Neuron (in vitro differentiated cells): Measurements from ENCODE around the gene TAS2R10.
"Not testable (repeated sequence)": the region's sequence is repeated elsewhere in the genome, so short reads cannot be mapped to it uniquely, and the experiment has no call there.

Experiments used
- H2AFZ ChIP-seq: one replicate; pipeline ENCODE4 v1.6.1; 2013; ENCODE audit warnings: low read depth, mild to moderate bottlenecking, inconsistent platforms, low read length, moderate library complexity
- H3K27me3 ChIP-seq: one replicate; pipeline ENCODE4 v1.6.1; 2013; ENCODE audit warnings: low read length; ENCODE audit not compliant: insufficient read depth
- H3K36me3 ChIP-seq: one replicate; pipeline ENCODE4 v1.6.1; 2013; ENCODE audit warnings: low read length; ENCODE audit not compliant: insufficient read depth
- H3K4me1 ChIP-seq: one replicate; pipeline ENCODE4 v1.6.1; 2013; ENCODE audit warnings: low read length; ENCODE audit not compliant: insufficient read depth
- H3K4me3 ChIP-seq: 2 replicates; pipeline ENCODE4 v1.5.1; 2013; ENCODE audit warnings: mild to moderate bottlenecking, low read length, moderate library complexity
- H3K9me3 ChIP-seq: one replicate; pipeline ENCODE4 v1.6.1; 2013; ENCODE audit warnings: low read length

The TAS2R10 gene

DNA sequence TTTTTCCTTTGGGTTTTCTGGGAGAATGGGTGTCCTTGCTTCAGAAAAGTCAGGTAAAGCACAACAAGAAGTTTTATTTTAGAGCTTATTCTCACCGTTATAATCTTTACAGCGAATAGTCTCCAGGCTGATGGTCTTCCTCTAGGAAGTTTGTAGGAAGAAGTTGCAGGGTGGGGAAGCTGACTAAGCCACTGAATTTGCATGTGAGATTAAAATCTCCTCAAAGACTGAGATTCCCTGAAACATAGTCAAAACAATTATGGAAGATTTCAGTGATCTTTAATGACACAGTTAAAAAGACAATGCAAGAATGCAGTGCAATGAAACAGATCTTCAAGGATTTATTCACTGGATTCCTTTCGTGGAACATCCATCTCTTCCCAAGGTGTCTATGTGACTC lies 1.2 kb downstream of the TAS2R10 start:
- Histone ChIP-seq H3K4me3 (no peak overlapping the region), H3K4me1 (no peaks in the 10 kb centered on the region), H3K36me3 (no peaks in the 10 kb centered on the region), H3K9me3 (no peaks in the 10 kb centered on the region), H2AFZ (no peak overlapping the region), H3K27me3 (no peaks in the 10 kb centered on the region)

DNA sequence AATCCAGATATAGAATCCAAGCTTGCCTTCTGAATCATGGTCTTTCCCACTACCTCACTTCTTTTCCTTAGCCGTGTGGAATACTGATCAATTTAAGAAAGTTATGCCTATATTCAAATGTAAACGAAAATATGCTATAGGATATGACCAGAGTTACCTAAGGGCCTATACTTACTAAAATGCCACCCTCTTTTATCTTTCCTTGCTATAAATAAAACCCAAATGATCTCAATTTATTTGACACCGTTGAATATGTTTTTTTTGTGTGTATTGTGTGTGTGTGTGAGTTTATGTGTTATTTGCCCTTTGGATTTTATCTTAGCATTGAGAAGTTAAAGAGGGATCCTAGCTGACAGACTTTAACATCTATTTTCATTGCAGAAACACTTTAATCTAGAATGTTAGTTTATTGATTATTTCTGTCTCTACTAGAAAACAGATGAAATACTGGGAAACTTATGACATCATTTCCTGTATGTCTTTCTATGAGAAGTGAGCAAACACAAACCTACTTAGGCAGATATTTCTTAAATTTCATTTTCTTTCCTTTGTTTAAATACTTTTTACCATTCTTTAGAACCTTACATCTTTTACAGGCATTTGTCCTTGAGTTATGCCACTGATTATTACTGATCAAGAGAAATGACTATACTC lies 14.1 kb downstream of the TAS2R10 start:
- Histone ChIP-seq H3K4me3 (no peak overlapping the region), H3K4me1 (peaks cover 10% of the 10 kb centered on the region), H3K27me3 (no peaks in the 10 kb centered on the region)

DNA sequence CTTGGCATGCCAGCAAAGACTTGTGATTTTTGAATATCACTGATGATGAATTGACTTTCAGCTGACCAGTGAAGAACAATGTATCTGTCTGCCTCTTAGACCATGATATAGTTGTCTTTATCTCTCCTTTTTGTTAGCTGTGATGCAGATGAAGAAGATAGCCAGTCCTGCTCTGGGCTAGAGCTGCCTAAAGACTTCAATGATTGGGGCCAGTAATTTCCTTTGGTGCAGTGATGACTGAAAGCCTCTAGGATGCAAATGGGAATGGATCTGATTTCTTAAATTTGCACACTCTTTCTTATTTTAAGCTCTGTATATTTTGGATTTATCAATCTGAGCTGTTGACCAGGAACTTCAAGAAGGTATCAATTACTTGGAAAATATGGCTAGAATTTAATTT lies 16.1 kb downstream of the TAS2R10 start, which contains the start of gene TAS2R9:
Gene TAS2R9, minus strand, starts transcription at position 101 of the 400 bp plus-strand sequence. Its CDS starts 93 bp downstream, at position 8.
- no peak within 1 kb of the TSS for H3K4me3 ChIP-seq

More for the DNA sequence above, 14.1 kb downstream of the TAS2R10 start:
- Histone ChIP-seq H2AFZ (no peak overlapping the region), H3K36me3 (no peaks in the 10 kb centered on the region), H3K9me3 (no peaks in the 10 kb centered on the region)

DNA sequence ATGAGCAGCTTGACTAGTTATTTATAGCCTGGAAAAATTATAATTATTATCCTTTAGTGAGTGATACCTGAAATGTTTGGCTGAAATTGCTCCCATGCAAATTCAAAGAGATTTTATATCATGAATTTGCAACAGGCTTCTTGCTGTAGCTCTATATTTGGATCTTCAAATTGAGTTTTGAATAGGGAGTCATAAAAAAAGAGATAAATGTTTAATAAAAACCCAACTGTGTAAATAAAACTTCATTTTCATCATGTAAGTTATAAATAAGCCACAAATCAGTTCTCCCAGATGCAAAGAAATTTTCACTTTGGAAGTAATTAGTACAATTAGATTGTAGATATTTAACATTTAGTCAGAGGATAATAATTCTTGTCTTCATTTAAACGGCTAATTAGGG lies 19.0 kb downstream of the TAS2R10 start, which contains the start of gene TAS2R8:
Gene TAS2R8, minus strand, starts transcription at position 101 of the 400 bp plus-strand sequence. CDS start 306 bp downstream, outside the sequence.
- Histone ChIP-seq H3K4me1 (peaks cover 10% of the 10 kb centered on the region), H3K27me3 (no peaks in the 10 kb centered on the region), H3K9me3 (no peaks in the 10 kb centered on the region), H3K4me3 (no peak within 1 kb of the TSS), H3K36me3 (no peaks in the 10 kb centered on the region), H2AFZ (no peak within 1 kb of the TSS)

More for the DNA sequence above, 16.1 kb downstream of the TAS2R10 start, which contains the start of gene TAS2R9:
- Histone ChIP-seq H2AFZ (no peak within 1 kb of the TSS), H3K9me3 (no peaks in the 10 kb centered on the region), H3K4me1 (peaks cover 10% of the 10 kb centered on the region), H3K36me3 (no peaks in the 10 kb centered on the region), H3K27me3 (no peaks in the 10 kb centered on the region)

DNA sequence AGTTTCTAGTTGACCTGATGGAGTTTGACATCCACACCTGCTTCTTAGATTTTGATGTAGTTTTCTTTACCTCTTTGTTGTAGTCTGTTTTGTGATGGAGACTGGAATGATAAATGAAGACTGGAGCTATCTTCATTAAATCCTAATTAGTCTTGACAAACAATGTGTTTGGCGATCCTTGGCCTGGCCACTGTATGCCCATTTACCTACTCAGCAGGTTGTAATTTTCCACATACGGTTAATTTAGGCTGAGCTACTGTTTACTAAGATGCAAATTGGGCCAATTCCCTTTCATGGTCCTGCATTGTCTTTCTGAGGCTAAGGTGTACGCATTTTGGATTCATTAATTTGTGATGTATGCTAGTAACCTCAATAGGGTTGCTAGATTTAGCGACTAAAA lies 23.6 kb downstream of the TAS2R10 start, which contains the start of gene TAS2R7:
Gene TAS2R7, minus strand, starts transcription at position 41 of the 400 bp plus-strand sequence. CDS start 57 bp downstream, outside the sequence.
- H3K36me3 ChIP-seq: no peaks in the 10 kb centered on the region
- no peaks in the 10 kb centered on the region for H3K4me1 ChIP-seq
- no peak within 1 kb of the TSS for H2AFZ ChIP-seq
- H3K27me3 ChIP-seq: no peaks in the 10 kb centered on the region
- no peaks in the 10 kb centered on the region for H3K9me3 ChIP-seq
- no peak within 1 kb of the TSS for H3K4me3 ChIP-seq

DNA sequence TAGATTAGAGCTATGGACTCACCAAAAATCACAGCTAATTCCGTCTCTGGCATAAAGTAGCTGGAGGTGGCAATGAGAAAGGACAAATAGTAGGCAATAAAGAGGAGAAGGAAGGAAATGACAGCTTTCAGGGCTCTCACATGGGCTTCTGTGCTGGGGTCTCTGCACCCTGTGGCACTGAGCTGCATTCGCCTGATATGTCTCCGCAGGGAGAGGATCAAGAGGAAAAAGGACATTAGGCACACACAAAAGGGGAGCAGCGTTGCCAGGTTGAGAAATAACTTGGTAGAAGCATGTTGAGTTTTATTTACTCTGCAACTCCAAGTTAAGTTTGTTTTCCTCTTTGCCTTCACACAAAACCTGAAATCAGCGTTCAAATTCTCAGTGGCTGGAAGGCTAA lies 24.4 kb downstream of the TAS2R10 start:
- Histone ChIP-seq H2AFZ (no peak overlapping the region), H3K4me3 (no peak overlapping the region), H3K9me3 (no peaks in the 10 kb centered on the region), H3K27me3 (no peaks in the 10 kb centered on the region), H3K36me3 (no peaks in the 10 kb centered on the region), H3K4me1 (no peaks in the 10 kb centered on the region)

DNA sequence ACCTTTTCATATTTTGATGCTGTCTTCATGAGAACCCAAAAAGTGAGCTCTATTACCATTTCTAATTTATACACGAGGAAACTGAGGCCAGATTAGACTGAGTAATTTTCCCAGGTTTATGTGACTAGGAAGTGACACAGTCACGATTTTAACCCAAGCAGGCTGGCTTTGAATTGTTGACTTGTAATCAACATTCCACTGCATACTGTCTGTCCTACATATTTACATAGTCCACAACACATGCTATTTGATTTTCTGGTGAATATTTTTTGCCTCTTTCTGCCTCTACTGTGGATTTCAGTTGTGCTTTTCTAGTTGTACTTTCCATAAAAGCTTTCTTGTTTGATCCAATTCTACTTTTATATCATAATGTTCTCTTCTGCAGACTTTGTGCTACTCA lies 31.9 kb downstream of the TAS2R10 start:
- Histone ChIP-seq H3K4me1 (no peaks in the 10 kb centered on the region), H3K36me3 (no peaks in the 10 kb centered on the region), H3K9me3 (no peaks in the 10 kb centered on the region), H3K27me3 (no peaks in the 10 kb centered on the region), H3K4me3 (no peak overlapping the region), H2AFZ (no peak overlapping the region)

DNA sequence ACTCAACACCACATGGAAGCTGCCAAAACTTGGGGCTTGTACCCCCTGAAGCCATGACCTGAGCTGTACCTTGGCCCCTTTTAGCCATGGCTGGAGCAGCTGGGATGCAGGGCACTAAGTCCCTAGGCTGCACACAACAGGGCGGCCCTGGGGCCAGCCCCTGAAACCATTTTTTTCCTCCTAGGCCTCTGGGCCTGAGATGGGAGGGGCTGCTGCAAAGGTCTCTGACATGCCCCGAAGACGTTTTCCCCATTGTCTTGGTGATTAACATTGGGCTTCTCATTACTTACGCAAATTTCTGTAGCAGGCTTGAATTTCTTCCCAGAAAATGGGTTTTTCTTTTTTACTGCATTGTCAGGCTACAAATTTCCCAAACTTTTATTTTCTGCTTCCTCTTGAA lies 34.4 kb downstream of the TAS2R10 start:
- H3K4me1 ChIP-seq, H3K4me3 ChIP-seq, H2AFZ ChIP-seq, H3K9me3 ChIP-seq, H3K36me3 ChIP-seq, H3K27me3 ChIP-seq: not testable (repeated sequence)

DNA sequence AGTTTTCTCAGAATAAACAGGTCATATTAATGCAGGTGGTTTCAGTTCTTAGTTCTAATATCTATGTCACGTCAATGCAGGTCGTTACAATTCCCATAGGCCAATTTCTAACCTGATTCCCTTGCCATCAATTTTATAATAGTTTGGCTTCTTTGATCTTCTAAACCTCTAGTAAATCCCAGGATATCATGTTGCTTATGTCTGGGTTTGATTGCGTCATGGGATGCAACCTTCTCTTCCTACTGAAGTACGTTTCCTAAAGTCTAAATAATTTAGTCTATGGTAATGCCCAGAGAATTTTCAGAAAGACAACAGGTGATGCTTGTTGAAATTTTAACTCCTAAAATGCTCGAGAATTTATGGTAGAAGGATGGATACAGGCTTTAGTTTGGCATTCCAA lies 42.9 kb downstream of the TAS2R10 start:
- no peak overlapping the region for H2AFZ ChIP-seq
- H3K27me3 ChIP-seq: no peaks in the 10 kb centered on the region
- H3K4me3 ChIP-seq: no peak overlapping the region
- no peaks in the 10 kb centered on the region for H3K4me1 ChIP-seq
- H3K9me3 ChIP-seq: no peaks in the 10 kb centered on the region
- no peaks in the 10 kb centered on the region for H3K36me3 ChIP-seq

DNA sequence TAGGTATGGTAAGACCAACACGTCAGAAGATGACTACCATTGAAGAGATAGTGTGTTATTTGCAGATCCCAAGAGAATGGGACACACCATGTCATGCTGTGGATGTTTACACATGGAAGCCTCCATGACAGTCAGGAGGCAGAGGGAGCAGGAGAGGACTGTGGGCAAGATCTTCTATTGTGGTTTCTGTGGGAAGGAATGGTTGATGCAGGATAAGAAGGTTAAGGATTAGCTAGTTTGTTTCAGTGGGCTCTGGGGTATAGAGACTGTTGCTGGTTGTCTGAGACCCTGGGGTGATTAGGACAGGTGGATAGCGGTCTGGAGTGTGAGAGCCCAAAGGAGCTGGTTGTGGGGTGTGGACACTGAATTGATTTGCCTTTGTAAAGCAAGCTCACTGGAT lies 47.1 kb downstream of the TAS2R10 start:
- Histone ChIP-seq H3K36me3 (no peaks in the 10 kb centered on the region), H3K4me1 (no peaks in the 10 kb centered on the region), H2AFZ (no peak overlapping the region), H3K4me3 (no peak overlapping the region), H3K9me3 (no peaks in the 10 kb centered on the region), H3K27me3 (no peaks in the 10 kb centered on the region)
